Endothelial cell (in vitro differentiated cells): ENCODE results near the gene BRICD5. TPM values are rescaled to one million over a fixed set of nuclear protein-coding genes. Genes with fewer than 3 reads are reported as not detected.

Experiments used
- DNase-seq: peaks from one replicate; pipeline ENCODE4 v3.0.0; 2021; ENCODE audit warnings: low spot score
- H3K27ac Mint-ChIP-seq: one replicate; pipeline ENCODE4 v1.8.0; 2021; ENCODE audit warnings: mixed read lengths, inconsistent platforms; ENCODE audit not compliant: unreplicated experiment
- H3K27me3 Mint-ChIP-seq: one replicate; pipeline ENCODE4 v1.8.0; 2021; ENCODE audit warnings: mild to moderate bottlenecking, moderate library complexity, mixed read lengths, inconsistent platforms; ENCODE audit not compliant: unreplicated experiment
- H3K36me3 Mint-ChIP-seq: one replicate; pipeline ENCODE4 v1.8.0; 2021; ENCODE audit warnings: mild to moderate bottlenecking, low read depth, mixed read lengths, inconsistent platforms; ENCODE audit not compliant: unreplicated experiment
- H3K4me1 Mint-ChIP-seq: one replicate; pipeline ENCODE4 v1.8.0; 2021; ENCODE audit warnings: mild to moderate bottlenecking, mixed read lengths, inconsistent platforms; ENCODE audit not compliant: unreplicated experiment
- H3K4me3 Mint-ChIP-seq: one replicate; pipeline ENCODE4 v1.8.0; 2021; ENCODE audit warnings: mild to moderate bottlenecking, mixed read lengths, inconsistent platforms; ENCODE audit not compliant: unreplicated experiment
- H3K9me3 Mint-ChIP-seq: one replicate; pipeline ENCODE4 v1.8.0; 2021; ENCODE audit warnings: mixed read lengths, inconsistent platforms; ENCODE audit not compliant: unreplicated experiment
- total RNA-seq: library from RNA; stranded (reverse); fragmentation: NEBNext Ultra II Directional; extraction: Animal tissue kit (Norgen Biotek cat#: 25700); gene quantifications from one replicate; pipeline ENCODE4 v1.2.1, GENCODE V29; 2021; ENCODE audit not compliant: unreplicated experiment
- TF ChIP-seq, protein P1 (sequence below): fragments of 200-600 bp; sonication (generic); IDR thresholded peaks from one replicate; pipeline ENCODE4 v1.5.0; 2021; ENCODE audit warnings: antibody characterized with exemption; ENCODE audit not compliant: unreplicated experiment

Gene BRICD5
- total RNA-seq, 1 donor from 2014 or later: 21.1 TPM

DNA sequence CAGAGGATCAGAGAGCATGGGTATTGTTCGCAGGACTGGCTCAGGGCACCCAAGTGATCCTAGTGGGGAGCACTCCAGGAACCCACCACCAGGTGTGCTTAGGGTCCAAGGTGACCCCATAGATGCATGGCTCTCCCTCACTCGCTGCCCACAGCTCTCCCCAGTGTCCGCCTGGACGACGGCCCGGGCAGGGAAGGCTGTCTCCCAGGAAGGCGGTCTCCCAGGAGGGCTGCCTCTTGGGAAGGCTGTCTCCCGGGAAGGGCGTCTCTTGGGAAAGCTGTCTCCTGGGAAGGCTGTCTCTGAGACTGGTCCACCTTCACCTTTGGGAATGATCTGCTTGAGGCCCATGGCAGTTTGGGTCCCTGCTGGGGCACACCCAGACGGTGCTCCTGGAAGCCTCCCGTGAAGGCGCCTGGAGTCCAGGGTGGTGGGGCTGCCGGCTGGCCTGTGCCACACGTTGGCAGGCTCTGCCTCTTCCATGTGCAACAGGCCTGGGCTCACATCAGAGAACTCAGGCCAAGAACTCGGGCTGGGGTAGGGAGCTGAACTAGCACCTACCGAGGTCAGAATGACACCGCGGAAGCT is 35.7 kb upstream of the BRICD5 start:
- peaks cover 5% of the 10 kb centered on the region for H3K4me1 Mint-ChIP-seq
- DNase-seq: no peak
- H3K27me3 Mint-ChIP-seq: peaks cover 6% of the 10 kb centered on the region
- TF ChIP-seq, protein P1, sequence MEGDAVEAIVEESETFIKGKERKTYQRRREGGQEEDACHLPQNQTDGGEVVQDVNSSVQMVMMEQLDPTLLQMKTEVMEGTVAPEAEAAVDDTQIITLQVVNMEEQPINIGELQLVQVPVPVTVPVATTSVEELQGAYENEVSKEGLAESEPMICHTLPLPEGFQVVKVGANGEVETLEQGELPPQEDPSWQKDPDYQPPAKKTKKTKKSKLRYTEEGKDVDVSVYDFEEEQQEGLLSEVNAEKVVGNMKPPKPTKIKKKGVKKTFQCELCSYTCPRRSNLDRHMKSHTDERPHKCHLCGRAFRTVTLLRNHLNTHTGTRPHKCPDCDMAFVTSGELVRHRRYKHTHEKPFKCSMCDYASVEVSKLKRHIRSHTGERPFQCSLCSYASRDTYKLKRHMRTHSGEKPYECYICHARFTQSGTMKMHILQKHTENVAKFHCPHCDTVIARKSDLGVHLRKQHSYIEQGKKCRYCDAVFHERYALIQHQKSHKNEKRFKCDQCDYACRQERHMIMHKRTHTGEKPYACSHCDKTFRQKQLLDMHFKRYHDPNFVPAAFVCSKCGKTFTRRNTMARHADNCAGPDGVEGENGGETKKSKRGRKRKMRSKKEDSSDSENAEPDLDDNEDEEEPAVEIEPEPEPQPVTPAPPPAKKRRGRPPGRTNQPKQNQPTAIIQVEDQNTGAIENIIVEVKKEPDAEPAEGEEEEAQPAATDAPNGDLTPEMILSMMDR: no peak
- no peak overlapping the region for H3K27ac Mint-ChIP-seq
- no peaks in the 10 kb centered on the region for H3K9me3 Mint-ChIP-seq
- H3K36me3 Mint-ChIP-seq: peaks cover 10% of the 10 kb centered on the region
- H3K4me3 Mint-ChIP-seq: no peak overlapping the region

DNA sequence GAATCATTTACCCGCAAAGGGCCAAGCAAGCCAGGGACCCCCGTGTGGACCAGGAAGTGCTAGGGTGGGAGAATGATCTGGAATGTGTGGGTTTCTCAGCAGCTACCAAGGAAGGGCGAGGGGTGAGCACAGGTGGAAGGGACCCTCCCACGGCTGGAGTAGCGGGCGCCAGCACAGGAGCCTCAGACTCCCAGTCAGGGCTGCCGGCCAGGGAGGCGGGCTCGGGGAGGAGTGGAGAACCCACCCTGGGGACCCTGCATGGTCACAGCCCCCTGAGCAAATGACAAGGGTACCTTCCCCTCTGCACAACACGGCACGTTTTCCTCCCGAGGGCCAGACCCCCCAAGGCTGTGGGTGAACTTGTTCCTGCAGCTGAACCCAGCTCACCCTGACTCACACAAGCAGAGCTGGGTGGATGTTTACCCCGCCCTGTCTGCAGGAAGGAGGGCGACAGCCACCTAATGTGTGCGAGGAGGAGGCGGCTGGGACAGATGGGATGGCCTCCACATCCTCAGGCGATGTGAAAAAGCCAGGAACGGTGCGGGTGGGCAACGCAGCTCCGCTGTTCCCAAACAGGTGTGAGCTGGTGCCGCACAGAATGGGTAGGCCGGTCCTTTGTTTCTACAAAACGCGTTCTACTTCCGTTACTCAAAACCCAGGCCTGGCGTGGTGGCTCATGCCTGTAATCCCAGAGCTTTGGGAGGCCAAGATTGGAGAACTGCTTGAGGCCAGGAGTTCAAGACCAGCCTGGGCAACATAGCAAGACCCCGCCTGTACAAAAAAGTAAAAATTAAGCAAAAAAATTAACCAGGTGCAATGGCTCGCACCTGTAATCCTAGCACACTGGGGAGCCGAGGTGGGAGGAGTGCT is 34.5 kb upstream of the BRICD5 start:
- DNase-seq: no peak
- no peak overlapping the region for H3K4me3 Mint-ChIP-seq
- peaks cover 3% of the 10 kb centered on the region for H3K27me3 Mint-ChIP-seq
- no peak overlapping the region for H3K27ac Mint-ChIP-seq
- H3K36me3 Mint-ChIP-seq: peaks cover 10% of the 10 kb centered on the region
- no peaks in the 10 kb centered on the region for H3K4me1 Mint-ChIP-seq
- TF ChIP-seq, protein P1: no peak
- no peaks in the 10 kb centered on the region for H3K9me3 Mint-ChIP-seq

DNA sequence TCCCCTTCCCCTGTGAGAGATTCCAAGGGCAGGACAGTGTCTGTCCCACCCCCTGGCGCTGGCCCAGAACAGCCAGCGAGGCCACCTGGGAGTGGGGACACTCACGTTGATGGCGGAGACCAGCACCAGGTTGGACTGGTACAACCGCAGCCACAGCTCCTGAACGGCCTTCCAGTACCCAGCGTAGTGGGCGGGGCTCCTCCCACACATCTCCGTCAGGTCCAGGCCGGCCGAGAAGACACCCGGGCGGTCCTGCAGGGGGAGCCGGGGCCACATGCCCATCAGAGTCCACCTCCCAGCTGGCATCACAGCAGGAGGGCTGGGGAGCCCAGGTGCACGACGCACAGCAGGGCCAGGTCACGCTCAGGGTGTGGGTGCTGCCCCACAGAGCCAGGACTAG is 33.6 kb upstream of the BRICD5 start:
- DNase-seq: no peak
- H3K4me3 Mint-ChIP-seq: no peak overlapping the region
- no peaks in the 10 kb centered on the region for H3K4me1 Mint-ChIP-seq
- no peaks in the 10 kb centered on the region for H3K9me3 Mint-ChIP-seq
- H3K27ac Mint-ChIP-seq: no peak overlapping the region
- H3K36me3 Mint-ChIP-seq: peaks cover 10% of the 10 kb centered on the region
- TF ChIP-seq, protein P1: no peak
- peaks cover 3% of the 10 kb centered on the region for H3K27me3 Mint-ChIP-seq

DNA sequence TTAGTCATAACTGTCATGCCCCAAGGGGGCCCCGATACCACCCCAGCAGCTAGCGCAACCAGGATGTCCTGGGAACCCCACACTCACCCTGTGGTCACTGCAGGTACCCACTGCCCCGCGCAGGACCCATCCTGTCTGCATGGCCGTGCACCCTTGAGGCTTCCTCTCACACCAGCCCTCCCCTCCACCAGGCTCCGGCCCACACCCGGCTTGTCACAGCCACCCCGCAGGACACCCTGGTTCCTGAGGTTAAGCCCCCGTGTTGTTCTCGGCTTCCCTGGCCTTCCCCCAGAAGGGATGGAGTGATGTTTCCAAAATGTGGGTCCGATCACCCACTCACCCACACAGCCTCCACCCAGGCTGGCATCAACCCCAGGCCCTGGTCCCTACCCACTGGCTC is 33.1 kb upstream of the BRICD5 start:
- Mint-ChIP-seq H3K27ac (no peak overlapping the region), H3K9me3 (no peaks in the 10 kb centered on the region), H3K4me3 (no peak overlapping the region), H3K27me3 (peaks cover 3% of the 10 kb centered on the region), H3K36me3 (peaks cover 10% of the 10 kb centered on the region), H3K4me1 (no peaks in the 10 kb centered on the region)
- no peak for DNase-seq
- TF ChIP-seq, protein P1: no peak

DNA sequence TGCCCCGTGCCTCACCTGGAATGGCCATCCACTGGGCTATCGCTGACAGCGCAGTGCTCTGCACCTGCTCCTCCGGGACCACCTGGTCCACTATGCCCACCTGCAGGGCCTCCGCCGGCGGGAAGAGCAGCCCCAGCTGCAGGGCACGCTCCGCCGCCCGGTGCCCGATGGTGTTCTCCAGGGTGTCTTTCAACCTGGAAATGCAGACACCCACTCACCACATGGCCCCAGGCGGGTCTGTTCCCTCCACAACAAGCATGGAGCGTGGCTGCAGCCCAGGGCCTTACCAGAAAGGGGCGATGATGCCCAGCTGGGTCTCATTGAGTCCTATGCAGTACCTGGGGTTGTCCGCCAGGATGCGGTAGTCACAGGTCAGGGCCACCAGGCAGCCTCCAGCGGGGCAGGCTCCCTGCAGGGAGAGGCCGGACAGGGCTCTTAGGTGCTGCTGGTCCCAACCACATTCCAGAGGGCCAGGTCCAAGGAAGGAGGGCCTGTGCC is 32.4 kb upstream of the BRICD5 start:
- Mint-ChIP-seq H3K27me3 (peaks cover 4% of the 10 kb centered on the region), H3K27ac (no peak overlapping the region), H3K4me3 (no peak overlapping the region), H3K4me1 (no peaks in the 10 kb centered on the region), H3K36me3 (peaks cover 10% of the 10 kb centered on the region), H3K9me3 (no peaks in the 10 kb centered on the region)
- TF ChIP-seq, protein P1: no peak
- DNase-seq: no peak
